PC-3 (cell line): ENCODE data around the gene BMP4. TPM values are rescaled to one million over a fixed set of nuclear protein-coding genes. Genes with fewer than 3 reads are reported as not detected.

Experiments used
- ATAC-seq: fragments of 200-7000 bp; cut with Tn5 transposase; 2 replicates; pipeline ENCODE4 v1.9.1; 2020; ENCODE audit warnings: mild to moderate bottlenecking, moderate library complexity
- BruUV-seq: library from RNA; stranded (reverse); fragments of 400-500 nt; replicated peaks from 2 replicates; lab custom pipeline; 2021; lab: Mats Ljungman, UMichigan
- CTCF ChIA-PET: fragments of 300-600 bp; sonication (Branson Sonifier 250); formaldehyde crosslinking; loops from one replicate; lab custom pipeline; 2022; ENCODE audit warnings: antibody characterized with exemption; lab: Charles Lee
- POLR2A ChIA-PET: fragments of 300-600 bp; sonication (Branson Sonifier 250); formaldehyde crosslinking; loops from one replicate; lab custom pipeline; 2022; ENCODE audit warnings: antibody characterized with exemption; ENCODE audit not compliant: unreplicated experiment; lab: Charles Lee
- DNase-seq: peaks from one replicate; pipeline ENCODE4 v3.0.0-alpha.2; 2015
- H2AFZ ChIP-seq: fragments of 300-600 bp; sonication (generic); 2 replicates; pipeline ENCODE4 v1.6.0; 2016; ENCODE audit warnings: antibody characterized with exemption, low read length
- H3F3A ChIP-seq: fragments of 300-600 bp; sonication (generic); one replicate; pipeline ENCODE4 v1.6.0; 2017; ENCODE audit warnings: antibody characterized with exemption, low read length, control low read depth, mild to moderate bottlenecking; ENCODE audit not compliant: unreplicated experiment
- H3K27ac ChIP-seq: fragments of 300-600 bp; sonication (generic); 2 replicates; pipeline ENCODE4 v1.5.1; 2016; ENCODE audit warnings: mild to moderate bottlenecking, low read length
- H3K27me3 ChIP-seq: fragments of 300-600 bp; sonication (generic); 2 replicates; pipeline ENCODE4 v1.6.1; 2016; ENCODE audit warnings: low read length, mixed read lengths
- H3K36me3 ChIP-seq: fragments of 300-600 bp; sonication (generic); 2 replicates; pipeline ENCODE4 v1.6.1; 2016; ENCODE audit warnings: low read depth, mixed run types, low read length, mixed read lengths
- H3K4me1 ChIP-seq: fragments of 300-600 bp; sonication (generic); 2 replicates; pipeline ENCODE4 v1.5.1; 2016; ENCODE audit warnings: low read length; ENCODE audit not compliant: insufficient read depth
- H3K4me2 ChIP-seq: fragments of 300-600 bp; sonication (generic); 2 replicates; pipeline ENCODE4 v1.6.0; 2016; ENCODE audit warnings: low read length
- H3K4me3 ChIP-seq: fragments of 300-600 bp; sonication (generic); 2 replicates; pipeline ENCODE4 v1.5.1; 2016; ENCODE audit warnings: mild to moderate bottlenecking, low read length, mixed read lengths
- H3K79me2 ChIP-seq: fragments of 300-600 bp; sonication (generic); 2 replicates; pipeline ENCODE4 v1.6.1; 2017; ENCODE audit warnings: low read length, mixed read lengths
- H3K9ac ChIP-seq: fragments of 300-600 bp; sonication (generic); 2 replicates; pipeline ENCODE4 v1.6.0; 2016; ENCODE audit warnings: mild to moderate bottlenecking, low read length
- H3K9me2 ChIP-seq: fragments of 300-600 bp; sonication (generic); replicated peaks from 2 replicates; pipeline ENCODE4 v1.6.1; 2016; ENCODE audit warnings: mixed run types, low read length, mixed read lengths
- H3K9me3 ChIP-seq: fragments of 300-600 bp; sonication (generic); 2 replicates; pipeline ENCODE4 v1.6.1; 2016; ENCODE audit warnings: low read length, mixed read lengths
- H4K20me1 ChIP-seq: fragments of 300-600 bp; sonication (generic); 2 replicates; pipeline ENCODE4 v1.6.1; 2016; ENCODE audit warnings: low read length, mixed read lengths
- CTCF ChIP-seq: fragments of 300-600 bp; sonication (generic); conservative IDR thresholded peaks from 2 replicates; pipeline ENCODE4 v1.5.1; 2017; ENCODE audit warnings: antibody characterized with exemption, low read depth, mild to moderate bottlenecking, low read length
- EZH2 ChIP-seq: fragments of 300-600 bp; sonication (generic); IDR thresholded peaks from one replicate; pipeline ENCODE4 v1.6.1; 2017; ENCODE audit warnings: antibody characterized with exemption, mild to moderate bottlenecking, low read length; ENCODE audit not compliant: unreplicated experiment
- EZH2phosphoT487 ChIP-seq: fragments of 300-600 bp; sonication (generic); IDR thresholded peaks from 2 replicates; pipeline ENCODE4 v1.6.1; 2018; ENCODE audit warnings: mild to moderate bottlenecking, antibody characterized with exemption, low read length, borderline replicate concordance
- intact Hi-C: fragments of 100-400 bp; cut with micrococcal nuclease; formaldehyde crosslinking; loops from 2 replicates; pipeline ENCODE4 v1.9.0; 2023
- total RNA-seq: library from RNA; depleted of rRNA; stranded (reverse); fragments of >200 nt; gene quantifications from 2 replicates; pipeline ENCODE4 v1.2.3, GENCODE V29; 2014

BMP4 gene
- total RNA-seq, 1 experiment from 2014 or later = 8.7 TPM

GRCh38 chr14:53967606-53968005 lies 11.0 kb upstream of the BMP4 start:
- DNase-seq (peak; percentile 10), ATAC-seq (no peak)
- Histone ChIP-seq H3K9me2 (no peaks in the 10 kb centered on the region), H3K27me3 (no peaks in the 10 kb centered on the region), H3K27ac (no peak overlapping the region), H3K4me1 (peaks cover 5% of the 10 kb centered on the region; the same call in 1 of the 2 replicates), H3K4me3 (no peak overlapping the region), H3K79me2 (no peaks in the 10 kb centered on the region), H2AFZ (no peak overlapping the region), H4K20me1 (no peaks in the 10 kb centered on the region), H3K9me3 (no peaks in the 10 kb centered on the region), H3K9ac (no peak overlapping the region), H3K36me3 (no peaks in the 10 kb centered on the region), H3K4me2 (no peak overlapping the region), H3F3A (no peaks in the 10 kb centered on the region)
- TF ChIP-seq CTCF = no peak
- no peak for TF ChIP-seq EZH2phosphoT487
- TF ChIP-seq EZH2 = no peak
- intact Hi-C loops = no loop called here
- no TSS peak for BruUV-seq
- CTCF ChIA-PET = no interaction called here
- POLR2A ChIA-PET = no interaction called here

DNA sequence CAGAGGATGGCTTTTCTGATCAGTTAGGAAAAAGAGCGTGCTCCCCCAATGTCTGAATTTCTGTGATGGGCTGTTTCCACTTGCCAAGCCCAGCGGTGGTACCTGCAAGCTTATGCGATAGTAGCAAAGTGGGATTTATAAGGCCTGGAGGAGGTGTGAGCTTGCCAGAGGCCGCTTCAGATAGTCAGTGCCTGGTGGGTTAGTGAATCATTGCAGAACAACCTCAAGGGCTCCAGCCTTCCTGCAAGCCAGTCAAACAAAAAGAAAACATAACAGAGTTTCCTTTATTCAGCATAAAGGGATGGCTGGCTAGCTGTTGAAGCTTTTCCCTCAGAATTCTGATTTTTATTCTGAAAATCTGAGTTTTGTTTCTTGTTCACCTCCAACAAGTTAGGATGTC lies 7.6 kb upstream of the BMP4 start:
- H4K20me1 ChIP-seq = no peaks in the 10 kb centered on the region
- no peak overlapping the region for H3K4me3 ChIP-seq
- no peaks in the 10 kb centered on the region for H3K36me3 ChIP-seq
- peaks cover 5% of the 10 kb centered on the region; the same call in 1 of the 2 replicates for H3K4me1 ChIP-seq
- peak; percentile 25; the same call in 1 of the 2 replicates for ATAC-seq
- H2AFZ ChIP-seq = no peak overlapping the region
- H3K27ac ChIP-seq = no peak overlapping the region
- H3K9me3 ChIP-seq = no peaks in the 10 kb centered on the region
- no peak overlapping the region for H3K4me2 ChIP-seq
- H3K9me2 ChIP-seq = no peaks in the 10 kb centered on the region
- no peak overlapping the region for H3K9ac ChIP-seq
- ChIA-PET POLR2A (interaction anchor here (0.6 kb wide), 1 partner anchor 379 kb away, joined by 4 read pairs; no protein-coding TSS in a partner anchor), CTCF (no interaction called here)
- no TSS peak for BruUV-seq
- intact Hi-C loops = no loop called here
- H3F3A ChIP-seq = no peaks in the 10 kb centered on the region
- no peak for DNase-seq
- no peaks in the 10 kb centered on the region for H3K79me2 ChIP-seq
- H3K27me3 ChIP-seq = no peaks in the 10 kb centered on the region
- TF ChIP-seq EZH2 (no peak), EZH2phosphoT487 (no peak), CTCF (no peak)
